Retinal pigment epithelial cell (primary cell): ENCODE data around the gene DOCK7.
"Not testable (repeated sequence)": the region's sequence is repeated elsewhere in the genome, so short reads cannot be mapped to it uniquely, and the experiment has no call there.

Experiments used
- DNase-seq: peaks from one replicate; pipeline ENCODE4 v3.0.0-alpha.2; 2010; ENCODE audit warnings: low read depth
- H3K4me3 ChIP-seq: 2 replicates; pipeline ENCODE4 v1.5.1; 2011; ENCODE audit warnings: mild to moderate bottlenecking, low read length, control low read depth, moderate library complexity
- CTCF ChIP-seq: conservative IDR thresholded peaks from 2 replicates; pipeline ENCODE4 v1.5.1; 2011; ENCODE audit warnings: low read depth, low read length, control low read depth, inconsistent platforms

Gene DOCK7

GRCh38 chr1:62573675-62574074 lies 114.5 kb downstream of the DOCK7 start:
- no peak overlapping the region for H3K4me3 ChIP-seq
- DNase-seq: no peak
- no peak for TF ChIP-seq CTCF

GRCh38 chr1:62572476-62572875 lies 115.7 kb downstream of the DOCK7 start:
- DNase-seq: no peak
- no peak for TF ChIP-seq CTCF
- no peak overlapping the region for H3K4me3 ChIP-seq

- DNase-seq, H3K4me3 ChIP-seq: not testable (repeated sequence)
These were observed 116.7 kb downstream of the DOCK7 start for GRCh38 chr1:62571517-62571916.

GRCh38 chr1:62567926-62568325 lies 120.3 kb downstream of the DOCK7 start:
- not testable (repeated sequence) for DNase-seq, H3K4me3 ChIP-seq

GRCh38 chr1:62567182-62567581 lies 121.0 kb downstream of the DOCK7 start:
- DNase-seq: not testable (repeated sequence)

GRCh38 chr1:62561306-62561705 lies 126.9 kb downstream of the DOCK7 start:
- no peak for TF ChIP-seq CTCF
- no peak for DNase-seq
- H3K4me3 ChIP-seq: no peak overlapping the region

More at GRCh38 chr1:62567182-62567581, 121.0 kb downstream of the DOCK7 start:
- not testable (repeated sequence) for H3K4me3 ChIP-seq

- H3K4me3 ChIP-seq: no peak overlapping the region
- DNase-seq: no peak
- no peak for TF ChIP-seq CTCF
These were observed 143.6 kb downstream of the DOCK7 start for GRCh38 chr1:62544570-62544969.

GRCh38 chr1:62541048-62541447 lies 147.1 kb downstream of the DOCK7 start:
- H3K4me3 ChIP-seq: no peak overlapping the region
- no peak for DNase-seq
- TF ChIP-seq CTCF: no peak

- no peak overlapping the region for H3K4me3 ChIP-seq
- no peak for TF ChIP-seq CTCF
- no peak for DNase-seq
These were observed 149.1 kb downstream of the DOCK7 start for GRCh38 chr1:62539028-62539447.
